Motor neuron (in vitro differentiated cells): ENCODE data around the gene DCTN1. TPM values are rescaled to one million over a fixed set of nuclear protein-coding genes. Genes with fewer than 3 reads are reported as not detected.

ENCODE experiments used
- ATAC-seq, 8 experiments: fragments of 200-7000 bp; cut with Tn5 transposase; replicated peaks in 6 of 8; 2 replicates each; pipeline ENCODE4 v1.8.0; 2021; ENCODE audit warnings: mild to moderate bottlenecking in 8 of 8, moderate library complexity in 8 of 8
- H3K27ac ChIP-seq, 2 donors: fragments of 250-450 bp; sonication (Bioruptor Pico); 2 replicates each; pipeline ENCODE4 v1.9.0; 2021; ENCODE audit warnings: antibody characterized with exemption in 2 of 2, mild to moderate bottlenecking in 2 of 2, moderate library complexity in 1 of 2
- H3K4me1 ChIP-seq, 2 donors: fragments of 250-450 bp; sonication (Bioruptor Pico); replicated peaks in 1 of 2; 2 replicates each; pipeline ENCODE4 v1.6.1; 2021; ENCODE audit warnings: antibody characterized with exemption in 2 of 2, mild to moderate bottlenecking in 2 of 2, moderate library complexity in 1 of 2
- H3K4me3 ChIP-seq, 5 donors: fragments of 250-450 bp; sonication (Bioruptor Pico); 2 replicates each; pipeline ENCODE4 v1.9.0; 2021; ENCODE audit warnings: antibody characterized with exemption in 5 of 5, mild to moderate bottlenecking in 5 of 5, moderate library complexity in 4 of 5
- WGBS, 10 experiments: fragments of 450-650 bp; shearing (Covaris generic); methylation state at CpG; one replicate each; pipeline ENCODE4 v1.0.0; 2022; 5-methylcytosine and 5-hydroxymethylcytosine counted together
- in situ Hi-C, 9 experiments: fragments of 400-800 bp; cut with MboI; loops; one replicate each; pipeline ENCODE4 v1.15.0; 2021; ENCODE audit warnings: low sequenced_read_pairs in 9 of 9, low pct_unique_long_range_greater_than_20kb in 2 of 9; ENCODE audit not compliant: unreplicated experiment in 9 of 9
- total RNA-seq, 8 experiments: library from RNA; unstranded; fragments of 300-600 nt; gene quantifications; 2 replicates each; pipeline versions ENCODE4 v1.2.3 to v1.2.4, GENCODE V29; 2022

The DCTN1 gene
- total RNA-seq, 8 experiments from 2014 or later: 92.7 to 205 (median 134) TPM

DNA sequence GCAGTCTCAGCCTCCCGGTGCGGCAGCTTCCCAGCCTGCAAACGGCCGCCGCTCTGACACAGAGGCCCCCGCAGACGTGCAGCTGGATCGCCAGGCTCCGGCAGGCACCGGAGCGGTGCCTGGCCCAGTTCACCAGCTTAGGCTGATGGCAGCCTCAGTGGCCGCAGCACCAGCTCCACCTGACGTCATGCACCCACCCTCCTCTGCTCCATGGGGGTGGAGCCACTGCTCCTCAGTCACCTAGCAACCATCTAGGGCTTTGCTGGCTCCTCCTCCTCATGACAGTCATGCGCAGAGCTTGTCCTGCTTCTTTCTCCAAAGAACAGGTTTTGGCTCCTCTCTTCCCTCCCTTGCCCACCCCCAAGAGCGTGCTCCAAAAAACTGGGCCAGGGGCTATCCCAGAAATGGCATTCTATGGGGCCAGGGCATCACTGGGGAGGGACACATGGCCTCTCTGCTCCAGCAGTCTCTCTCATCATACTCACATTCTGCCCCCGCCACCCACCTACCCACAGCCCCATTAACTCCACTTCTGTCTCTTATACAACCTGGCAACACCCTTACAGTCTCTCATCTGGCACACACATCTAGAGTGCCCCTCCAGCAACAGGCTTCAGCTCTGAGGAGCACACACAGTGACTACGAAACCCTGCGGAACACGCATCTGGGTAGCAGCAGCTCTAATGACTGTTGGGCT, 5.5 kb downstream of the DCTN1 start:
- peak; percentile 49 to 99 (median 98) for ATAC-seq
- H3K4me3 ChIP-seq: peak overlapping the region; percentile 57 to 80 (median 65)
- H3K27ac ChIP-seq: peak overlapping the region; percentile 80 to 81
- in situ Hi-C loops: no loop called here
- WGBS, 10 experiments: 1 to 93% (median 57%) methylated on average over 3 to 11 of the region's 19 CpGs; no CpG with 5 or more reads in 6 of the 10 experiments
- H3K4me1 ChIP-seq: peaks cover 23 to 25% of the 10 kb centered on the region in 2 donors

DNA sequence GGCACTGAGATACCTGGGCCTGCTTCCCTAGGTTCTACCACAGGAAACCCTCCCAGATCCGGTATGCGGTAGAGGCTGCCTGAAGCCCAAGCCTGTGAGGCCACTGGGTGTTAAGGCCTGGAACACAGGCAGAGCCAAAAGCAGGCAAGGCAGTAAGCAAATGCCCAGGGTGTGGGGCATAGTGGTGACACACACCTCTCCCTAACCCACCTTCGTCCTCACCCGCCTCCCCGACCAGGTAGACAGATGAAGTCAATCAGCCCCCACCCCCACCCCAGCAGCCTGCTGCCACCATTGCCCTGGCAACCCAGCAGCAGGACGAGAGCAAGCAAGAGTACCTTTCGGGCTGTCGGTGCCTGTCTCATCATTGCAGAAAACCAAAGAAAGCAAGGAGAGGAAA, 6.1 kb downstream of the DCTN1 start:
- peak overlapping the region; percentile 80 to 81 for H3K27ac ChIP-seq
- in situ Hi-C loops: no loop called here
- ATAC-seq: peak in 5 of 8 experiments; percentile 19 to 43 (median 27)
- H3K4me1 ChIP-seq: peaks cover 16 to 19% of the 10 kb centered on the region in 2 donors
- WGBS, 10 experiments: 40 to 90% (median 74%) methylated on average over 1 to 2 of the region's 8 CpGs; no CpG with 5 or more reads in 6 of the 10 experiments
- peak overlapping the region; percentile 57 to 80 (median 65) for H3K4me3 ChIP-seq

DNA sequence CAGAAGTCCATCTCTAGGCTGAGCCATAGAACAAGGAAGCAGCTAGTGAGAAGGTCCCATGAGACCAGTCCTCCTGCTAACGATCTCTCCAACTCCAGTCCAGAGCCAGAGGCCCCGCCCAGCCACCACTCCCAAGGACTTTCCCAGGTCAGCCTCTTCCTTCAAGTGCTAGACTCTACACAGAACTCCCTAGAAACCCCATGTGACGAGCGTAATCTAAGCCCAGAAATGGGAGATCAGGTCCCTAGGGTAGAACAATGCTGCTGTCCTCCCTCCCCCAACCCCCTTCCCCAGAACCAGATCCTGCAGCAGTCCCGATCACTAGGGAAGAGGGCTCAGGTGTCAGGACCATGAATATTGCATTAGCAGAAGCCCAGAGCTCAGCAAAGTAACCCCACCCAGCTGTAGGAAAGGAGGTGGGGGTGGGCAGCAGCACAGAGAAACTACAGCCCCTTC, 6.9 kb downstream of the DCTN1 start:
- WGBS, 10 experiments: 61% methylated on average over 3 of the region's 5 CpGs; no CpG with 5 or more reads in 9 of the 10 experiments

DNA sequence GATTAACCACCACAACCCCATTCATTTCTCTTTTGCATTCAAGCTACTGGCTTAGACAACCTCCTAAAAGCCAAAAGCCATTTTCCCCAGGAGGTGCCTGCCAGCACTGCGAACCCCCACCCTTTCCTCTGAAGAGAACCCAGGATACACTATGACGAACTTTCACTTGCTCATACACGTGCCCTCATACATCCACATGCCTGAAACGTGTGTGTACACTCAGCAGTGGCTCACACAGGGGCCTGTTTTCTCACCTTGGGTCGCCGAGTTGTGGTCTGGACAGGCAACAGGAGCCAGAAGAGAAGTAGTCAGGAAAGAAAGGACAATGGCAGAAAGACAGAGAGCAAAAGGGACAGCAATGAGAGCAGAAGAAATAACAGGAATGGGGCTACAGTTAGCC, 7.4 kb downstream of the DCTN1 start:
- no peak for ATAC-seq
- in situ Hi-C loops: no loop called here
- Histone ChIP-seq H3K4me1 (peaks cover 14 to 15% of the 10 kb centered on the region in 2 donors), H3K4me3 (peak overlapping the region in 3 of 5 donors; percentile 57 to 65 (median 59)), H3K27ac (no peak overlapping the region)
- WGBS, 10 experiments: 64 to 100% (median 83%) methylated on average over 1 to 6 of the region's 6 CpGs; no CpG with 5 or more reads in 4 of the 10 experiments

More for the DNA sequence above, 6.9 kb downstream of the DCTN1 start:
- in situ Hi-C loops: no loop called here
- Histone ChIP-seq H3K4me3 (peak overlapping the region; percentile 57 to 80 (median 65)), H3K4me1 (peaks cover 14 to 15% of the 10 kb centered on the region in 2 donors), H3K27ac (no peak overlapping the region)
- peak in 7 of 8 experiments; percentile 20 to 91 (median 44) for ATAC-seq

DNA sequence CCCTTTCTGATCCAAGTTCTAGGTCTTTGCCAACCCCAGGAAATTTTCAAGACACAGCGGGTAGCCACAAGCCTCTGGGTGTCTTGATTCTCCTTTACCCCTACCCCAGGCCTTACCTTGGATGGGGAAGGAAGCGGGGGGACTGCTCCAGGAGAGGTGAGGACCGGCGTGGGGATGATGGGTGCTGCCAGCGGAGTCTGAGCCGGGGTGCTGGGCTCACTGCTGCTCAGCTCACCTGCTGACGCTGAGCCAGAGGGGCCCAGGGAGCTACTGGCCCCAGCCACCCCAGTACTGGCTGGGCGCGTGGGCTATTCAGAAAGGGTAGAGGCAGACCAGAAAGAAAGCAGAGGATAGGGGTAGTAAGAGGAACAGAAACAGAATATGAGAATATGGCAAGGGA, 8.7 kb downstream of the DCTN1 start:
- no peak overlapping the region for H3K27ac ChIP-seq
- in situ Hi-C loops: no loop called here
- 90 to 100% (median 98%) methylated on average over 2 to 9 of the region's 9 CpGs; no CpG with 5 or more reads in 3 of the 10 experiments for WGBS, 10 experiments

DNA sequence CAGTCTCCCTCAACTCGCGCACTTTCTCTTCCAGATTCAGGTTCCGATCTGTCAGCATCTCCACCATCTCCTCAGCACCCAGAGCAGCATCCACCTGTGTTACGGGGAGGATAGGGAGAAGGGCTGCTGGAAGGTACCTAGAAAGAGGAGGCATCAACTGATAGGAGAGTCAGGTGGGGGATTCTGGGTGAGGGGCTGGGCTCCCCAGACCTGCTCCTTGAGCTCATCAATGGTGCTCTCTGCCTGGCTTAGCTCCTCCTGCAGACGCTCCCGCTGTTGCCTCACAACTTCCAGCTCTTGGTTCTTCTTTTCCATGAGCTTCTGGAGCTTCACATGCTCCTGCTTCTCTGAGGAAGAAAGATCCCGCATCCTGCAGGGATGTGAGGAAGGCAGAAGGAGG, 10.1 kb downstream of the DCTN1 start:
- in situ Hi-C loops: no loop called here
- Histone ChIP-seq H3K4me3 (no peak overlapping the region), H3K27ac (no peak overlapping the region), H3K4me1 (peaks cover 12 to 14% of the 10 kb centered on the region in 2 donors)
- WGBS, 10 experiments: 80 to 100% (median 94%) methylated on average over 1 to 6 of the region's 7 CpGs; no CpG with 5 or more reads in 3 of the 10 experiments
- ATAC-seq: no peak

More for the DNA sequence above, 8.7 kb downstream of the DCTN1 start:
- Histone ChIP-seq H3K4me3 (no peak overlapping the region), H3K4me1 (peaks cover 14 to 15% of the 10 kb centered on the region in 2 donors)
- ATAC-seq: no peak

DNA sequence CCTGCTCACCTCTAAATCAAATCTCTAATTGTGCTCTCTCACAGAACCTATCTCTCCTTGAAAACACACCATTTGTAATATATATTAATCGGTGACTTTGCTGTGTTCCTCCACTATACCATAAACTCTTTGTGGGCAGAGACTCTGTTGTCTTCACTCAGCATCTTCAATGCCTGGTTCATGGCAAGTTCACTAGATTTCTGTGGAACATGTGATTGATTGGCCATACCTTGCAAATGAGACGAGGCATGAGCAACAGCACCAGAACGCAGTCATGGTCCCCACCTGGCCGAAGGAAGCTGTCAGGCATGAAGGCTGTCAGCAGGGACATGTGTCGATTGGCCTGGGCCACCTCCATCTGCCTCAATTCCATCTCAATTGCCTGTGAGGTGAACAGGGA, 11.6 kb downstream of the DCTN1 start:
- H3K4me3 ChIP-seq: no peak overlapping the region
- 80 to 100% (median 92%) methylated on average over 1 to 3 of the region's 5 CpGs; no CpG with 5 or more reads in 2 of the 10 experiments for WGBS, 10 experiments
- H3K27ac ChIP-seq: no peak overlapping the region
- peaks cover 6 to 10% of the 10 kb centered on the region in 2 donors for H3K4me1 ChIP-seq
- no peak for ATAC-seq
- in situ Hi-C loops: no loop called here

DNA sequence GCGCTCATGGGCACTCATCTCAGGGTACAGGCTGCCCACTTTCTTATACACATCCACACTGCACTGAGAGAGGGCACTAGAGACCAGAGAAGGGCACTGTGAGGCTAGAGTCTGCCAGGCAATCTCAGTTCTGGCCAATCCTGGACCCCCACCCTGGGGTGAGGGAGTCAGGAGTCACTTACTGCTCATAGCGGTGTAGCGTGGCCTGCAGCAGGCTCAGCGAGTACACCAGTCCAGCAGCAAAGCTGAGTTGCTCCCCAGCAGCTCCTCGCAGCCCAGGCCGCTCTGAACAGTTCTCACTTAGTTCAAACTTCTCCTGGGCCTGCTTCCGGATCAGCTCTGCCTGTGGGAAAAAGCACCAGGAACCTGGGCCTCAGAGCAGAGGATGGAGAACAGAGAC, 12.3 kb downstream of the DCTN1 start:
- Histone ChIP-seq H3K4me3 (no peak overlapping the region), H3K27ac (no peak overlapping the region), H3K4me1 (peaks cover 5% of the 10 kb centered on the region in 2 donors)
- 94 to 100% (median 100%) methylated on average over 2 to 4 of the region's 7 CpGs; no CpG with 5 or more reads in 5 of the 10 experiments for WGBS, 10 experiments
- no peak for ATAC-seq
- in situ Hi-C loops: no loop called here

DNA sequence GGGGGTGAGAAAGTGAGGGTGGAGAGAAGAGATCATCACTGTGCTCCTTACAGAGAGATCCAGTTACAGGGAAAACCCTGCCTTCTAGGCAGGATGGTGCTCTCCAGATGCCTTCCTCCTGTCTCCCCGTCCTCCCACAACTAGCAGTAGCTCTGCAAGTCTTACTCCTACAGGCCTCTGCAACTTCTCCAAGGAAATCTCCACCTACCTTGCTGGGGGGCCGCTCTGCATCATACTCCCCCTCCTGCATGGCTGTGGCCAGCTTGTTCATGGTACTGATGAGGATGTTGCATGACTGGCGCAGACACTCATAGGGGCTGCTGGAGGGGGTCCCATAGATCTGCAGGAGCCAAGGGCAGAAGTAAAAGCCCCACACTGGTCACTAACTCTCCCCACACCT, 14.1 kb downstream of the DCTN1 start:
- in situ Hi-C loops: no loop called here
- H3K4me1 ChIP-seq: no peaks in the 10 kb centered on the region
- H3K27ac ChIP-seq: no peak overlapping the region
- ATAC-seq: no peak
- WGBS, 10 experiments: 82 to 100% (median 100%) methylated on average over 1 to 2 of the region's 3 CpGs; no CpG with 5 or more reads in 5 of the 10 experiments
- no peak overlapping the region for H3K4me3 ChIP-seq

DNA sequence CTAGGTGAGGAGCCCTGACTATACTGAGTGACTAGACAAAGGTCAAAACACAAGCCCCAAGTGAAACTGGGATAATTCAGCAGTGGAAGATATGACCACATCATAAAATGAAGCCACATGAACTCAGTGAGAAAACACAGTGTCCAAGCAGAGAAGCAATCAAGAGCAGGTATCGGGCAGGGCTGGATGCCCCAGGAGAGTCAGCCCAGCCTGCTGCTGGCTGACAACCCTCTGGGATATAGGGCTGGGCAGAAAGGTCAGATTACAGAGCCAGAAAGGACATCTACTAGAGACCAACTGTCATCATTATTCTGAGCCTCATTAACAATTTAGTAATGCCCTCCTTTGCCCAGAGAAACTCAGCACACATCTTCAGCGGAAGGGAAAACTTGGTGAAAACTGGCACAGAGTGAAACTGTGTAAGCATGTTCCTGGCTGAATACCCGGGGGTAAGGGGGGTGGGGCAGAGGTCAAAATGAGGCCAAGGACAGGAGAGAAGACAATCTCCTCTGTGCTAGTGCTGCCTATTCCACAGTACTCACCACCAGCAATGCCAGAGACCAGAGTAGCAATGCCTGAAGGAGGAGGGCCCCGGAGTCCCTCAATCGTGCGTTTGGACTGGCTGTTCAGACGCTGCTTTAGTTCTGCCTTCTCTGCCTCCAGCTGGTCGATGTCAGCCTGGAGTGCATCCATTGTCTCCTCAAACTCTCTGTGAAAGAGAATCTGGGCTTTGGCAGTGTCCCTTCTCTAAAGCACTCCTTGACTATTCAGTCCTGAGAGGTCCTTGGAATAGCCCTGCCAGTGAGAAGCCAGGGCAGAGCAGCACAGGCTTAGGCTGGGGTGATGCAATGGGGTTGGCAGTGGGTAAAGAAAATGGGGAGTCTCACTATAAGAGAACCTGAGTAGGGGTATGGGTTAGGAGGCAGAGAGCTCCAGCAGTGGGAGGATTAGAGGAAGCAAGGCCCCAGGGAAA, 15.3 kb downstream of the DCTN1 start:
- Histone ChIP-seq H3K4me3 (no peak overlapping the region), H3K4me1 (no peaks in the 10 kb centered on the region), H3K27ac (no peak overlapping the region)
- in situ Hi-C loops: no loop called here
- no peak for ATAC-seq
- WGBS, 10 experiments: 59 to 100% (median 86%) methylated on average over 1 to 5 of the region's 8 CpGs; no CpG with 5 or more reads in 2 of the 10 experiments

DNA sequence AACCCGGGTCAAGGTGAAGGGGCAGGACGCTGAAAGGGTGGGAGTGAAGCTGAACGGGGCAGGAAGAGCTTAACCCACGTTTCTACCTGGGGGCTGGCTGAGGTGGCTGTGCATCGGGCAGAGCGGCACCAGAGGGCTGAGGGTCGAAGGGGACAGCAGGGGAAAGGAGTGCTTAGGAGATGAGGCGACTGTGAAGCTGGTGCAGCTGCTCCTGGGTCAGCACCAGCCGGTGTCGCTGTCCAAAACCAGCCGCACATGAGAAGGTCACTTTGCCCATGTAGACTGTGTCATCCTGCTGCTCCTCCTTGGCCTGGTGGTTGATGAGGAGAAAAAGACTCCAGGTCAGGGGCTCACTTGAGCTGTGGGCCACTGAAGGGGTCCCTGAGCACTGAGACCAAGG, 18.8 kb downstream of the DCTN1 start:
- in situ Hi-C loops: no loop called here
- no peak overlapping the region for H3K27ac ChIP-seq
- ATAC-seq: no peak
- H3K4me1 ChIP-seq: no peaks in the 10 kb centered on the region
- no peak overlapping the region for H3K4me3 ChIP-seq
- 48 to 100% (median 96%) methylated on average over 1 to 5 of the region's 11 CpGs; no CpG with 5 or more reads in 5 of the 10 experiments for WGBS, 10 experiments

DNA sequence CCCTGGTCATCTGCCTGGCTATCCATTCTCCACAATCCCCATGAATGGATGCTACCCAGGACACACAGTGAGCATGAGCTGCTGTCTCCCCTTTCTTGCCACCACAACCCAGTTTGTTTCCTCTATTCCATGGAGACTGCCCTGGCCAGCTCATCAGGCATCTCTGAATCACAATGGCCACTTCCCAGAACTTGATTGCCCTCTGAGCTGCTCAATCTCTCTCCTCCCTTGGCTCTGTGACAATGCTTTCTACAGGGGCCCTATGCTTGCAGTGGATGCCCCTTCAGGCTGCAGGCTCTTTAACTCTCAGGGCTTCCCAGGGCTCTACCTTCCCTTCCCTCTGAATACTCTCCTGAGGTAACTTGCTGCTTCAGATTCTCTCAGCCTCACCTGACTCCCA, 22.5 kb downstream of the DCTN1 start:
- no peak for ATAC-seq
- no peaks in the 10 kb centered on the region for H3K4me1 ChIP-seq
- in situ Hi-C loops: no loop called here
- H3K4me3 ChIP-seq: no peak overlapping the region
- H3K27ac ChIP-seq: no peak overlapping the region

DNA sequence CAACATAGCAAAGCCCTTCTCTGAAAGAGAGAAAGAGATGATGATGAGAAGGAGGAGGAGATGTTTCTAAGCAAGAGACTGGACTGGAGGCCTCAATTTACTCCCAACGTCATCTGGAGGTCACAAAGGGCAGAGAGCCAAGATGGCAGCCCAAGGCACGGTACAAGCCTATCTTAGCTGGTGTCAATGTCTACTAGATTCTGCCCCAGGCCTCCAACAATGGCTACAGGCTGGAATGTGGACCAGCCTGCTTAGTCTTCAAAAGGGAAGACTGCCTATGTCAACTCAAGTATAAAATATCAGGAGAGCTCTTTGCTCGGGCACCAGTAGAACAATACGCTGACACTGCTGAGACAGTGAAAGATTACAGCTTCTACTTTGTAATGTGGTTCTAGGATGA, 30.2 kb downstream of the DCTN1 start:
- 56 to 100% (median 86%) methylated on average over 1 to 4 of the region's 4 CpGs; no CpG with 5 or more reads in 3 of the 10 experiments for WGBS, 10 experiments
- in situ Hi-C loops: no loop called here
- no peak overlapping the region for H3K27ac ChIP-seq
- ATAC-seq: no peak
- H3K4me3 ChIP-seq: no peak overlapping the region
- no peaks in the 10 kb centered on the region for H3K4me1 ChIP-seq
